ENCODE data around the gene TCF21.
"Not testable (repeated sequence)": the region's sequence is repeated elsewhere in the genome, so short reads cannot be mapped to it uniquely, and the experiment has no call there.

The TCF21 gene

DNA sequence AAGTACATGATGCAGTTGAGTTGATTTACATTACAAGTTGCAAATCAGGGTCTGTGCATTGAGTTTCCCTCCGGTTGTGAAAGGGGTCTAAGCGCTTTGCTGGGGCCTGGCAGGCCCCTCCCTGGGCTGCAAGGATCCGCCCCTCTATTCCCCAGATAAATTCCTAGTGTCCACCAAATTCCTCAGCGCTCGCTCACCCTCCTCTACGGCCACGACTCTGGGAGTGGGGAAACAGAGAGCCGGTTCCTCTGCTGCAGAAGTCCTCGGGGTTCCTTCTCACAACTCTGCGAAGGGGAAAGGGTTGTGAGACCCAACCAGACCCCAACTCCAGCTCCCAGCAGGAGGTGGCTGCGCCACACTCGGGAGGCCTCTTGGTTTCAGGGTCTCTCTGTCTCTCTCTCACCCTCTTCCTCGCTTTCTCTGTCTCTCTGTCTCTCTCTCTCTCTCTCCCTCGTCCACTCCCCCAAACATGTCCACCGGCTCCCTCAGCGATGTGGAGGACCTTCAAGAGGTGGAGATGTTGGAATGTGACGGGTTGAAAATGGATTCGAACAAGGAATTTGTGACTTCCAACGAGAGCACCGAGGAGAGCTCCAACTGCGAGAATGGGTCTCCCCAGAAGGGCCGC, at the start of gene TCF21:
TCF21 (plus strand) TSS at position 185 of the 628 bp plus-strand sequence; CDS start at position 470, 285 bp downstream.
- no peak for DNase-seq

DNA sequence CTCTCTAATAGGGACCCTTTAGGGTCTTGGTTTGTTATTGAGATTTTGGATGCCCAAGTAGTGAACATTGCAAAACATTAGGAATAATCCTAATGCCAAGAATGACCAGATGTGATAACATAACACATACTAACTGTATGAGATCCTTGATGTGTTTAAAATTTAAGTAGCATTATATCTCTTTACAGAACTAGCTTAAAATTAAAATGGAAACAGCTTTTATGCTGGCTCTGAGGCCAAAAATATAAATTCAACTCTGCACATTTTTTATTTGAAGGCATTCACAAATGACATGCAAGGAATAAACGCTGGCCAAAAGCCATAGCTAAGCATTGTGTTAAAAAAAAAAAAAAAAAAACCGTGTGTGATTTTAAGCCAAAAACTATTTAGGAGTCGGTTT, 47.7 kb upstream of the TCF21 start:
- no peak for DNase-seq

DNA sequence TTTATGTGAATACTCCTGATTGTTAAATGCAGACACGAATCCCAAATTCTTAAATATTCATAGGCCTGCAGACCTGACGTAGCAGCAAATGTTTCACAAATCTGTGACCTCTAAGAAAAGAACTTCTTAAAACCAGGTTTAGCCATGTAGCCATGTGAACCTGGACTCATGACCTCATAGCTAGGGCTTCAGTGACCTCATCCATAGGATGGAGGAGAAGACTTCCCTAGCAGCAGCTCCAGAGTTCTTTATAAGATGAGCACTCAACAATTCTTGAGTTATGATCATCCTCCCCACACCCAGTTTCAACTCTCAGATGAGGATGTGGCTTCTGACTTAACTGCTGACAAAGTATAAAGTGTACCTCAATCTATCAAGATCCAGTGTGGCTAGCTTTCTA, 45.8 kb upstream of the TCF21 start:
- DNase-seq: no peak

DNA sequence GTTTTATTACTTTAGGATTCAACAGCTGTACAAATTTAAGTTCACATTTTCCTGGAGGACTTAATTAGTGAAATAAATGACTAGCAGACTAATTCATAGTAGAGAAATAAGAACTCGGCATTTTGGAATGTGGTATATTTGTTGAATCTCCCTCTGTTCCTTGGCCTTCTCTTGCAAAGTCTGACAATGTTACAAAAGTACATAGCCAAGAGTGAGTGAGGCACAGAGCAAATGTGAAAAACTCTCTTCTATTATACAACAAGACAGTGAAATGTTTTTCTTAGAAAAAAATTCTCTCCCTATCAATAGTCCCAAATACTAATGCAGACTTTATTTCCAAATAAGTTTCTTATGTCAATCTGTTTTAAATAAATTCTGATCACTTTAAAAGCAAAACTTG, 44.2 kb upstream of the TCF21 start:
- no peak for DNase-seq

DNA sequence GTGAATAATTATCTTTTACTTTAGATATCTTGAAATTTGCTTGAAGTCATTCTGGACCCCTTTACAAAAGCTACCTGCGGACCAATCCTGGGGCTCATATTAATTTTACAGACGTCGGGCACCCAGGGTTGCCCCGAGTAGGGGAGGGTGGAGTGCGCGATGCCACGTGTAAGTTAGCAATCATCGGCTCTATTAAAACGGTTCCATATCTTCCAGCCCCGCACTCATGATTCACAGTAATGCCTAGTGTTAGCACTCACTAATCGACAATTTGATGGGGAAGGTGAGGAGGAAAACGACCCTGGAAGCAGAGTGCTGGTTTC, 34.9 kb upstream of the TCF21 start:
- DNase-seq: no peak

DNA sequence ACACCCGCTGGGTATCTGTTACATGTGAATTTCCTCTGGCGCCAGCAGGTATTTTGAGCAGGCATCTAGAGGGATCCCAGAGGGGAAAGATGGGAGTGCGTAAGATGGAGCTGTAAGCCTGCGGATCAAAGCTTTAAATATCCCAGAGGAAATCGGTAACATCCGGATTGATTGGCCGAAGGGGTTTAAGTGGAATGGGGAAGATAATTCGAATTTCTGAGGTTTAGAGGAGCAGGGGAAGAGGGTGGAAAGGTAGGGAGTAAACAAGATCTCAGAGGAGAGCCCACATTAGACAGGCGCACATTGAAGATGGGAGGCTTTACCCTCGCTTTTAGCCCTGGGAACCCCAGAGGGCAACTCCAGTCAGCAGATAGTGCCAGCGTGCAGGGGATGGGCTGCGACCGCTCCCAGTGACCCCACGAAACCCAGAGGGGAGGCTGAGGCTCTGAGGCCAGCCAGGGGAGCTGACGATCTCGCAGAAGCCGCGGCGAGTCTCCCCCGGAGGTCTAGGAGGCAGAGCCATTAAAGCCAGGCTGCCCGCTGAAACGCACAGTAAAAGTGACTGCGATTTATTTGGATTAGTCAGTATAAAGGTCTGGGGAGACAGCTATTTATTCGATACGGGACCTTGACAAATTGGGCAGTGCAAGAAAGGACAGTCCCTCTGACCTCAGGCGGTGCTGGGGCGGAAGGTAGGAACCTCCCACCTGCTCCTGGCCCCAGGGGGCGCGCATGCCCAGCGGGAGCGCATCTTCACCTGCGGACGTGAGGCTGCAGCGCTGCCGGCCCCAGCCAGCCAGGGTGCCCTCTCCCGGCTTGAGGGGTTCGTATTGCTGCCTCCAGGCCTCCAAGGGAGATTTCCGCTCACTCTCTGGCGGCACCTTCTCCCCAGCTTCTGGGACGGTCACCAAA, 34.3 kb upstream of the TCF21 start:
- DNase-seq: no peak

DNA sequence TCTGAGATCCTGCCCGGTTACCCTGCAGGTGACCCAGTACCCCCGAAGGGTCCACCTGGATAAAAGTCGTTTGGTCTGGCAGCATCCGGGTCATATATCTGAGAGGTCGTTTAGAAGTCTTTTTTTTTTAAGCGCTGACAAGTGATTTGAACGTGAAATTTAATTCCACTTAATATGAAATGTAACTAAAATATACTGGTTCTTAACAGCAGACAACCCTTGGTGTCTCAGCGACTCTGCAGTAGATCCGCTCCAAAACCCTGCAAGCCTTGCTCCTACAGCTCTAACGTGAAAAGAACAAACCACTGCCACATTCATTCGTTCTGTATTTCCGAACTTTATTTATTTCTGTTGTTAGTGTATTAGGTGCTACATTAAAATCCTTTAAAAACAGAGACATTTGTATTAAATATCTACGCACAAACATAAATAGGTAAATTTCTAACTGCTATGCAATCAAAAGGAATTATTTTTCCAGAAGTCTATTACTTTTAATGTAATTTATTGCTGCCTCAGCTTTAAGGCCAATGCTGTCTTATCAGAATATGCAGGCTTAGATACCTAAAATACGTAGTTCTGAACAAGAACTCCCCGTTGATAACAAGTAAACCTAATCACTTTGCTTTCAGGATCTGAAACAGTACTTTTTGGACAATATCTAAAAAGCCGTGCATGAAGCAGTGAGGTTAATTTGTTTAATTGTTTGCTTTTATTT, 33.5 kb upstream of the TCF21 start:
- DNase-seq: no peak

DNA sequence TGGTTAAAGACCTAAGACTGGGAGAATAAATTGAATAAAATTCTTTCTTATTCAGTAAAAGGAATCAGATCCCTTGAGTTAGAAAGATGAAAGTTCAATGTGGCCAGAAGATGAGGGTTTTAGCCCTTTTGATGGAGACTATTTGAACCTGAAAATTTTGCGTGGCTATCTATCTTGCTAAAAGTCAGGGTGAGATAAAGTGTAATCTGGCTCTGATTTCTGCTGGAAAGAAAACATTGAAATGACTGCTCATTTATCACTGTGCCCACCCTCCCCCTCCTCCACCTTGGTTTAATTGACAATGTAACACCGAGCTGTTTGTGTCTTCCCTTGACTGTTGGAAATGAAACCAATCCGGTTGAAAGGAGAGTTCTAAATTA, 32.9 kb upstream of the TCF21 start:
- no peak for DNase-seq

DNA sequence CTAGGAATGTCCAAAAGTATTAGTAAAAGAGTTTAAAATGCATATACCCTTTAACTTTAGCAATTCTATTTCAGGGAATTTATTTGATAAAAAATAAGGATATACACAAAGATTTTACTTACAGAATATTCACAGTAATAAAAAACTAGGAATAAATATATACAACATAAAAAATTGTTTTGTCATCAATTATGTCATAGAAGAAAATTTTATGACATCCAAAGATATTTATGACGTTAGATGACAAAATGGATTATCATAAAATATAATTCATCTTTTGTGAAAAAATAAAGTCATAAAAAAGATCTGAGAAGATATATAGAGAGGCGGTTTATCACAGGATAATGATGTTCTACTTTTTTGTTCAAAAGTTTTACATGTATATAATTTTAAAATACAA, 32.0 kb upstream of the TCF21 start:
- no peak for DNase-seq

DNA sequence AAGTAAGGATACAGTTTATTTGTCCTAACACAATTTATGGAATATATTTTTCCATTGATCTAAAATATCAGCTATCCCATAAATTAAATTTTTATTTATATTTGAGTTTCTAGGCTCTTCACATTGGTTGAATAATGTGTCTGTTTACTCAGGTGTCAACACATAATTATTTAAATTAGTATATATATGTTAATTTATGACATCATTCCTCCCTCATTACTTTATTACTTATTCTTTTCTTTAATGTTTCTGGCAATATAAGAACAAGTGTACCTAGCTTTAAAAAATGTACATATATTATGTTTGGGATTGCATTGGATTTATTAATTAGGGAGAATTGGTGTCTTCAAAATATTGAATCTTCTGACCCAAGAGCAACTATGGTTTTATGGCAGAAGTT, 31.2 kb upstream of the TCF21 start:
- no peak for DNase-seq

DNA sequence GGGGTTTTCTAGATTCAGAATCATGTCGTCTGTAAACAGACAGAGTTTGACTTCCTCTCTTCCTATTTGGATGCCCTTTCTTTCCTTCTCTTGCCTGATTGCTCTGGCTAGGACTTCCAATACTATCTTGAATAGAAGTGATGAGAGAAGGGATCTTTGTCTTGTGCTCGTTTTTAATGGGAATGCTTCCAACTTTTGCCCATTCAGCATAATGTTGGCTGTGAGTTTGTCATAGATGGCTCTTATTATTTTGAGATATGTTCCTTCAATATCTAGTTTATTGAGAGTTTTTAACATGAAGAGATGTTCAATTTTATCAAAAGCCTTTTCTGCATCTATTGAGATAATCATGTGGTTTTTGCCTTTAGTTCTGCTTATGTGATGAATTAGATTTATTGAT, 27.6 kb upstream of the TCF21 start:
- not testable (repeated sequence) for DNase-seq

DNA sequence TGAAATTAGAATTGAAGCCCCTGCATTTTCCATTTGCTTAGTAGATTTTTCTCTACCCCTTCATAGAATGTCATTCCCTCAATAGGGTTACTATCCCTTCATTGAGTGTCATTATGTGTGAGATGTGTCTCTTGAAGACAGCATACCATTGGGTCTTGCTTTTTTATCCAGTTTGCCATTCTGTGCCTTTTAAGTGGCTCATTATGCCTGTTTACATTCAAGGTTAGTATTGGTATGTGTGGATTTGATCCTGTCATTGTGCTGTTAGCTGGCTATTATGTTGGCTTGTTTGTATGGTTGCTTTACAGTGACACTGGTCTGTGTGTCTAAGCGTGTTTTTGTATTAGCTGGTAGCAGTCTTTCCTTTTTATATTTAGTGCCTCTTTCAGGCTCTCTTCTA, 25.7 kb upstream of the TCF21 start:
- DNase-seq: no peak

DNA sequence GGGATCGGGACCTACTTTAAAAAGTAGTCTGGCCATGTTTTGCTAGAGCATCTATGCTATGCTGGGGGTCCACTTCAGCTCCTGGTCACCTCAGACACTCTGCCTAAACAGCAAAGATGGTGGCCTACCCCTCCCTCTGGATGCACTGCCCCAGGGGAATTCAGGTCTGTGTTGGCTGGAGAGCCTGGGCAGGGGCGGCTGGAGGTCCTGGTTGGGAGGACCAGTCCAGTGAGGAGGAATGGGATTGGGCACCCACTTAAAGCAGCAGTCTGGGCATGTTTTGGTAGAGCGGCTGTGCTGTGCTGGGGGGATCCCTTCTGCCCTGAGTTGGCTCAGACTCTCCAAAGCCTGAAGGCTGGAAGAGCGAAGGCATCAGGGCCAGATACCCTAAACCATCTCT, 23.2 kb upstream of the TCF21 start:
- DNase-seq: no peak

DNA sequence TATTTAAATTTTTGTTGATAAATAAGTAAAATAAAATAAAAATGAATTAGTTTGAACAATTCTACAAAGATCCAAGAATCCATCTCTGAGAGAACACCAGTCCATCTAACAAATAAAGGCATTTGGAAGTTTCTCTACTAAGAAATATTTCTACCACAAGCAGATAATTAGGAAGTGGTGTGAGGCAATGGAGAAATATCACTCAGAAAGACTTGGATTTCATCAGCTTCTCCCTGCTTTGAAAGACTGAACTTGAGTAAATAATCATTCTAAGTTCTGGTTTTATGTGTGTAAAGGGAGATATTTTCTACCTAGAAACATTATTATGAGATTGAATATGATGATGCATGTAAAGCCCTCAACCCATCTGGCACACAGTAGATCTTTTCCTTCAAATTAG, 17.8 kb upstream of the TCF21 start:
- DNase-seq: no peak

DNA sequence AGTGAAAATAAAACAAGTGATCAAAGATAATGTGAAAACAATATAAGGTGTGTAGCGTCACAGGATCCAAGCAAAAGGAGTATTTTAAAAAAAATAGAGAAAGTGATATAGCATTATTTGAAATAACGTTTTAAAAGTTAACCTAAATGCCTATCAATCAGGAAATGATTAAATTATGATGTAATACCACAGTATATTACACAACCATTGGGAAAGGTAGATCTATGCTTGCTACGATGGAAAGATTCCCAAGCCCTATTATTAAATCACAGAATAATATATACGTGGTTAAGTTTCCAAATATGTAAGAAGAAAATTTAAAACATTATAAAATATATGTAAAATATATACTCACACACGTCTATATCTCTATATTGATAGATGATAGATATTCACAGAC, 15.4 kb upstream of the TCF21 start:
- no peak for DNase-seq

DNA sequence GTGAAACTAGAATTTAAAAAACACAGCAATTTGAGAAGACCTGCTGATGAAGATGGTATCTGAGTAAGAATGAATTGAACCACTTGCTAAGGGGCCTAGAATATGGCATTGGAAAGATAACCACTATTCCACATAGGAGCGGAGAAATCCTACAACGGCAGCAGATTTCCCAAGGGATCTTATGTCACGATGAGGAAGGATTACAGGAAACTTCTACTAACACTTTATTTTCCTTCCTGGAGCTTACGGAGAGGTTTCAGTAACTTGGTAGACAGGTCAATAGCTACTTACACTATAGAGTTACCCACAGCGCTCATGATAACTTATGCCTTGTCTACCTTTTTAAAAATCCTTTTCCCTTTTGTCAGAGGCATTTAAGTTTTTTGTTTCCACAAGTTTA, 11.8 kb upstream of the TCF21 start:
- no peak for DNase-seq

DNA sequence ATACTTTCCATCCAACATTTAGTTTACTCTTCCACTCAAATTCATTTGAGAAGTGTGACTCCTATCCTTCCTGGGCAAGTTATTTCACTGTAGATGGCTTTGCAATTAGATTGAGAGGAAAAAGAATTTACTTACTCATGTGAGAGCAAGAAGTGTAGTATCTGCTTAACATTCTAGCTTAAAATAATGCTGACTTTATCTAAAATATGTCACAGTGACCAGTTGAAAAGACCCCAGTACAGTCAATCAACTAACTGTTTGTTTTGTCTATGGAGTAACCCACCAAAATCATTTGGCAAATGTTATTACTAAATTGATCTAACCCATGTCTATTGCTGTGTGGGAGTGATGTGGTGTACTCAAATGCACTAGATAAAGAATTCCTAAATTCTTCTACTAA, 8.9 kb upstream of the TCF21 start:
- DNase-seq: no peak

DNA sequence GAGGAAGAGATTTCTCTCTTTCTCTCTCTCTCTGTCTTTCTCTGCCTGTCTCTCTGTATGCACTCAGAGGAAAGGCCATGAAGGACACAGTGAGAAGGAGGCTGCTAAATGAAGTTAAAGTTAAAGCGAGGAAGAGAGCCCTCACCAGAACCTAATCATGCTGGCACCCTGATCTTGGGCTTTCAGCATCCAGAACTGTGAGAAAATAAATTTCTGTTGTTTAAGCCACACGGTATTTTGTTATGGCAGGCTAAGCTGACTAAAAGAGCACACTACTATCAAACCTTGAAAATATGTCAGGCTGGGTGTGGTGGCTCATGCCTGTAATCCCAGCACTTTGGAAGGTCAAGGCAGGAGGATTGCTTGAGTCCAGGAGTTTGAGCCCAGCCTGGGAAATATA, 8.0 kb upstream of the TCF21 start:
- no peak for DNase-seq

DNA sequence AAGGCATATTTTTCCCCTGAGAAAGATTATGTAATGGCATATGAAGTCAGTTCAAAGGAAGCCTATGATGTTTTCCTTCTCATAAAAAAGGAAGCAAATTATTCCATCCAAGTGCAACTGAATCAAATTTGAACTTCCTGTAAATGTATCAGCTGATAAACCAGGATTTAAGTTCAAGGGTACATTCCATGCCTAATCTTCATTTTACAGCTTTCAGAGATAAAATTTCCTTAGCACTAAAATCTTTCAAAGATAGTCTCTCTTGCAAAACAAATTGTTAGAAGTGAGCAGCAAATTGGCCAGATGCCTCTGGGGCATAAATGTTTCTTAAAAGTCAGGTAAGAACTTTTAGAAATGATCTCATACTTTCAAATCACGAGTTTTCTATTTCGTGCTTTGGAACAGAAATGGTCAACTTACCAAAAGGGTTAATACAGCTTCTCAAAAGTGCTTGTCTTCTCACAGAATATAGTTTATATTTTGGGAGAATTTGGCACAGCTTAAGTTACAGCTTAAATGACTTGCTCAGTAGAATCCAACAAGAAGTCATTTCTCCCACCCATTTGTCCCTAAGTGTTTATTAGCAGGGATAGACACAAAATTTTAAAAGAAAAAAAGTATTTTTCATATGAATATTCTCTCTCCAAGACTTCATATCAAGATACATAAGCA, 2.7 kb upstream of the TCF21 start:
- DNase-seq: no peak

DNA sequence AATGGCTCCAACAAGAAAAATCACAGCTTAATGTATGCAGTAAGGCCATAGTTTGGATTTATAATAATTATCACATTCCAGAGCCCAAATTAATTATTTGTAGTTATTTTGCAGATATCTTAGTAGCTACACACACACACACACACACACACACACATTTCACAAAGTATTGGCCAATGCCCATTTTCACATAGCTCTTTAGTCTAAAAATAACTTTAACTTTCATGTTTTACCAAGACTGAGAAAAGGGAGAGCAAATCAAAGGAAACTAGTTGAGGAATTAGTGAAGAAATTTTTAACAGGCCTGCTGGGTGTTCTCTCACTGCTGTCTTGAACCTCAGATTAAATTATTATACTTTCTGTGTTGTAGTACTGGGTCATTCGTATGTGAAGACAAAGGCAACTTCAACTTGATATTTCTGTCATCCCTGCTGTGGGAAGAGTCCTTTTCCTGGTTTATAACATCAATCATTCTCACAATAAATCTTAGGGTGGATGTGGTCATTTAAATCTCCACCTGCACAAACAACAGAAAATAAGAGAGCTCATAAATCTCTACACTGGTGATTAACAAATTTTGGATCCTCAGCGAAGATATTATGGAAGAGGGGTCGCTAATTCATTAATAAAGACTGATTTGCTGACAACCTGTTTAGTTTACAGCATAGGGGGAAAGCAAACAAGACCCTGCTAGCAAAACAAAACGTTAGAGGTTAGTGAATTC, 1.6 kb upstream of the TCF21 start:
- no peak for DNase-seq

DNA sequence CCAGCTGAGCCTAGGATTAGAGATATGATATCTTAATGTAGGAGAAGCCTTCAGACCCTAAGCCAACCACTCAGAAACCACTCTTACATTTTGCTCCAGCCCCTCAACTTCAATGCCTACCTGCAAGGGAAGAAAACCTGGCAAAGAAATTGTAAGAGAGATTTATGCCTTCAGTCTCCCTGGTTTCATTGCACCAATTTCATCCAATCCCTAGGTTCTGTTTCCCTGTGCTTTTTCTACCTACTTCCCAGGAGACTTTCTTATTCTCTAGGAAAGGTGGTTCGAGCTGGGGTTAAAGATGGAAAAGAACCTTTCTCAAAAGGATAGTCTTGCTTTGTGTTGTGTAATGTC, 1.1 kb upstream of the TCF21 start:
- no peak for DNase-seq
